Measurements from ENCODE around the gene SDHAF2.
"Not testable (repeated sequence)": the region's sequence is repeated elsewhere in the genome, so short reads cannot be mapped to it uniquely, and the experiment has no call there.

Gene SDHAF2

DNA sequence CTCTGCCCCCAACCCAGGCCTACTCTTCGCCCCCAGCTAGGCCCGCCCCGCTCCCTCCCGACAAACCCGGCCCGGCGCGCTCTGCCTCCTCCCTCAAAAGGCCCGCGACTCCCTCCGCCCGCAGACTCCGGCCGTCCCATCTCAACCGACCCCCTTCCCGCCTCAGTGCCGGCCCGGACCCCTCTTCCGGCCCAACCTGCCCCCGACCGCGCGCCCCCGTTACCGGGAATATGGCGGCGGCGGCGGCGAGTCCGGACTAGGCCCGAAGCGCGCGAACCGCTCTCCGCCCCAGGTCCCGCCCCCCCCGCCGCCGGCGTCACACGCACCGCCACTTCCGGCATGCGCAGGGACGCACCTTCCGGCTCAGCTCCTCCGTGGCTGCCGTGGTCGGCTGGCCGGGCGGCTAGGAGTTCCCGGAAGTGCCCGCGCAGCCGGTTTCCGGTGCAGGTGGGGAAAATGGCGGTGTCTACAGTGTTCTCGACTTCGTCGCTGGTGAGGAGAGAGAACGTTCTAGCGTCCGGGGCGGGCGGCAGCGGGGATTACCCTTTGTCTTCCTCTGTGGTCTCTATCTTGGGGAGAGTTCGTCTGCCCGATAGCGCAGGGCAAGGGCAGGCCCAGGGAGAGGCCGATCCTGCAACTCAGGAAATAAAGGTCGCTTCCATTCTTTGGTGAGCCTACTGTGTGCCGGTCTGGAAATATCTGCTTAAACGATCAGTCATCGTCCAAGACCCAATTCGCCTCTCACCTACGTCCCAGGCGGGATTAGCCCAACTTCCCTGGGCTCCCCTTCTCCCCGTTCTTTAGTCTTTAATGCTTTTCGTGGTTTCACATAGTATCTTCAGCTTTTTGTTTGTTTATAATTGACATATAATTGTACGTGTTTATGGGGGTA lies at the start of gene SDHAF2, which contains the start of gene CPSF7:
TSS of gene SDHAF2 (plus strand) at position 434 of the 892 bp plus-strand sequence. CDS start at position 457, 23 bp downstream.
TSS of gene CPSF7 (minus strand) at position 285 of the 892 bp plus-strand sequence. CDS start 740 bp downstream, outside the sequence.
- peak; percentile 98 for DNase-seq

DNA sequence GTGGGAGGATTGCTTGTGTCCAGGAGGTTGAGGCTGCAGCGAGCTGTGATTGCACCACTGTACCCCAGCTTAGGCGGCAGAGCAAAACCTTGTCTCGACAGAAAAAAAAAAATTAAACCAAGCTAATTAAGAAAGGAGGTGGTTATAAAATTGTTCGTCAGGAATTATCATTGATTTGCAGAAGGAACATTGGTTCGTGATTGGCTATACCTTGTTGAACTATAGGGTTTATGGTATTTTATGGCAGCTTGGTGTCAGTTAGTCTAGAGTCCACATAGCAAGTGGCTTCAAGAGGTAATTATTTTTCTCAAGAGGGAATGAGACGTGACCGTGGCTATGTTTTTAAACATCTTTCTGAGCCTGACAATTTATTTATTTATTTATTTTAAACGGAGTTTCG lies 49.0 kb upstream of the SDHAF2 start:
- no peak for DNase-seq

DNA sequence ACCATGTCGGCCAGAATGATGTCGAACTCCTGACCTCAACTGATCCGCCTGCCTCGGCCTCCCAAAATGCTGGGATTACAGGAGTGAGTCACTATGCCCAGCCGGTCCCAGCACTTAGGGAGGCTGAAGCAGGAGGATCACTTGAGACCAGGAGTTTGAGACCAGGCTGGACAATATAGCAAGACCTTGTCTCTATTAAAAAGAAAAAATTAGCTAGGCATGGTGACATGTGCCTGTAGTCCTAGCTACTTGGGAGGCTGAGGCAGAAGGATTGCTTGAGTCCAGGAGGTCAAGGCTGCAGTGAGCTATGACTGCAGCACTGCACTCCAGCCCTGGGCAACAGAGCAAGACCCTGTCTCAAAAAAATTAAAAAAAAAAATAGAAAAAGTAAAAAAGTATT lies 46.1 kb upstream of the SDHAF2 start:
- not testable (repeated sequence) for DNase-seq

DNA sequence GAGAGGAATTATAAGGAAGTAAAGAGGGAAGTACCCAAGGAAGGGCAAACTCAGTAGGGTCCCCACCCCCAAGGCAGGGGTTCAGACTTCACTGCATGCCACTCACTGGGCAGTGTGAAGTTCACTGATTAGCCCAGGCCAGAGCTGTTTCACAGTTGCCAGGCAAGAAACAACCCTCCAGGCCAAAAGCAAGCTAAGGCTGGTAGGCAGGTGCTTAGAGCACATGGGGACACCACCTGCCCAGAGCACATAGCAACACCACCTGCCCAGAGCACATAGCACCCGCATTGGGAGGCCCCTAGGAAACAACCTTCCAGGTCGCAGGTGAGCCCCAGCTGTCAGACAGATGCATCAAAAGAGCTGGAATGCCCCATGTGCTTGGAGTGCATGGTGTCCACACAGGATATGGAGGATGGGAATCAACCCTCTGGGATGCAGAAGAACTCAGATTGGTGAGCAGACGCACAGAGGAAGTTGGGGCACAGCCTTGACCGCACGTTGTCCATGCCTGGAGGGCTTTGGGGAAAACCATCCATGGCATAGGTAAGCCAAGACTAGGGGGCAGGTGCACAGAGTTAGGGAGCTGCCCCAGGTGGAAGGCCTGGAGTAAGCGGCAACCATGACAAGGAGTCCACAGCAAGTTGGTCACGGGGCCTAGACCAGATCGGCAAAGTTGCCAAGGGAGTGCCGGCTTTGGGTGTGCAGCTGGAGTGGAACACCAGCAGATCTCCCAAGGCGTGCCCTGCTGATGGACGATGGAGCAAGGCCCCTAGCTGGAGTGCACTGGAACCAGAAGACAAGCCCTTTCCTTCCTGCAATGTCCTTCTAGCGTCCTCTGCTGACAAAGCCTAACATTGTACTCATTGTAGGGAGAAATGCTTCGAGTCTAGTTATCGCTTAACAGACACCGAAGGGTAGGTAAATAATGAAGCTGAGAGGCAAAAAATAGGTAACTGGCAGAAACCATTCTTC lies 45.4 kb upstream of the SDHAF2 start:
- DNase-seq = no peak

DNA sequence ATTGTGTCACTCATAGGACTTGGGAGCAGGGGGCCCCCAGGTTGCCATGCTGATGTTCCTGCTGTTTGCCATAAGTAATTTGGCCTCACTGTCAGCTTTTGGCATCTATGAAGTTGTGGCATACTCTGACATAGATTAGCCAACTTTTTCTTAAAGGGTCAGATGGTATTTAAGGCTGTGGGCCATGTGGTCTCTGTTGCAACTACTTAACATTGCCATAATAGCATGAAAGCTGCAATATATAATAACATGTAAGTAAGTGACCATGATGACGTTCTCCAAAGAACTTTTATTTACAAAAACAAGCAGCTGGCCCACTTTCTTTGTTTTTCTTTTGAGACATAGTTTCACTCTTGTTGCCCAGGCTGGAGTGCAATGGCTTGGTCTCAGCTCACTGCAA lies 39.8 kb upstream of the SDHAF2 start:
- DNase-seq = no peak

DNA sequence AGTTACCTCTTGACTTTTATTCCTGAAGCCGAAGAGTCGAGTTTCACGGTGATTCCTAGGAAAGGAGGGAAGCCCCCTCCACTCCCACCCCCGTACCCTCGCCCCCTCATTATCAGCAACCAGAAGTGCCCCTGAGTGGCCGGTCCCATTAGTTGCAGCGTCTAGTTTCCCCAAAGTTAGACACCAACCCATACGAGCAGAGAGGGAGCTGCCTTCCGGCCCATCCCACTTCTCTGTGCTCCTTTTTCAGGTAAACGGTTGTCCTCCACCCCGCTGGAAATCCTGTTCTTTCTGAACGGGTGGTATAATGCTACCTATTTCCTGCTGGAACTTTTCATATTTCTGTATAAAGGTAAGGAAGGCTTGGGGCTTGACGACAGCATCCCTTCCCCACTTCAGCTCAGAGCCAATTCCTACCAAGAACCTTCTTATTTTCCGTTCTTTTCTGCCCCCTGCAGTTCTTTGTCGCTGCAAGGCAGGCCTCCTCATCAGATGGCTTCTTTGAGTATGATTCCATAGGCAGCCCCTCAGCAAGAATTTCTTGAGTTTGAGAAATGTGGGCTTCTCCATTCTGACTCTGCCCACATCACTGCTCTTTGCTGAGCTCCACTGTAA lies 36.8 kb upstream of the SDHAF2 start:
- peak; percentile 6 for DNase-seq

DNA sequence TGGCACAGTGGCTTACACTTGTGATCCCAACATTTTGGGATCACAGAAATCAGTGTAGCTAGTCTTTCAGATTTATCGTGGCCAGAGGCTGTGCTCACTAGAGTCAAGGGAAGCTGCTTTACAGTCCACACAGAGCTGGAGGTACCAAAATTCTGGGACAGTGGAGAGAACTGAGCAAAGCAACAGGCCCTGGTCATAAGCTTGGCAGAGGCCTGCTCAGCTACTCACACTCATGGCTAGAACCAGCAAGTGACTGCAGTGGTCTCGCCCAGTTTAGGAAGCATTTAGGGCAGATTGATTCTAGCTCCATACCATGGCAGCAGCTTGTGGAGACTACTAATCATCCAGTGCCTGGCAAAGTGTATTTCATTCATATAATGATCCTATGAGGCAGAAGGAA lies 28.8 kb upstream of the SDHAF2 start:
- no peak for DNase-seq

DNA sequence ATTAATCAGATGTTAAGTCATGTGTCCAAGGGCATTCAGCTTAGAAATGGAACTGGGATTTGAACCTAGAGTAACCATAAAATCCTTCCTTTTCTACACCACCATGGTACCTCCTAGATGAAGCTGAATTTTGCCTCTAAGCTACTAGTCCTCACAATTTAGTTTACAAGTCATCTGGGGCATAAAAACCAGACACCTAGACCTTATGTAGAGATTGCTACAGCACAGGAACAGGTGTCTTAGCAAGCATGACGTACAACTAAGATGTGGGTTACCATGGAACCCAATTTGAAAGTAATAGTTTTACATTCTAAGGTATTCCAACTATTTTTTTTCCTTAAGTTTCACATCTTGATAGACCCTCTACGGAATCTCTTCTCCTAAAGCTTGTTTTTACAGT lies 28.4 kb upstream of the SDHAF2 start:
- DNase-seq = no peak

DNA sequence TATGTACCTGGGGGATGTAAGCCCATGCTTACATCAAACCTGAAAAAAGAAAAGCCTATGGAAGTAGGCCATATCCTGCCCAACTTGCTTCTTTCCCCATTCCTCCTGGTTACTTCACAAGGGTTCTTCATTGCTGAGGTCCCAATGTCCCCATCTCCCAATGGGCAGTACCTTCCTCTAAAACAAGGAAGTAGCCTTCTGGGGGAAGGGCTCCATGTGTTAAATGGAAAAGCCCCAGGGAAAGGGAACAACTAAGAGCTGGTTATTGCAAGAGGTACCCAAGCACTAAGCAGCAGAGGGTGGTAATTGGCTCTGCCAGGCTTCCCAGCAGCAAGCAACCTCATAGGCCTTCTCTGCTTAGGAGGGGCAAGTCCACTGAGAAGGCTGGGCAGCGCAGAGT lies 26.3 kb upstream of the SDHAF2 start:
- no peak for DNase-seq

DNA sequence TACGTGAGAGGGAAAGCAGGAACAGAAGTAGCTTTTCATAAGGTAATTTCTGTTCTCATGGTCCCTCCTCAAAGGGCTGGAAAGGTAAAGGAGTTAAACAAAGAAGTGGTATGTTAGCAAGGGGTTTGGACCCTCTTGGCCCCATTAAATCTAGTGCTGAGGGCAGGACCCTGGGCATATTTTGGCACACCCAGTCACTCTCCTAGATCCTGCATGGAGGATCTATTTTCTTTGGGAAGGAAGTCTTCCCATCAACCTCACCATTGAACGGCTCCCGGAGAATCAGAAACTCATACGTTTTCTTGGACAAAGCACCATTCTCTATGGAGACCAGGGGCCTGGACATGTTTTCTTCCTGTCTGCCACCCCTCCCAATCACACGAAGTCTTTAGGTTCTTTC lies 25.8 kb upstream of the SDHAF2 start:
- no peak for DNase-seq

DNA sequence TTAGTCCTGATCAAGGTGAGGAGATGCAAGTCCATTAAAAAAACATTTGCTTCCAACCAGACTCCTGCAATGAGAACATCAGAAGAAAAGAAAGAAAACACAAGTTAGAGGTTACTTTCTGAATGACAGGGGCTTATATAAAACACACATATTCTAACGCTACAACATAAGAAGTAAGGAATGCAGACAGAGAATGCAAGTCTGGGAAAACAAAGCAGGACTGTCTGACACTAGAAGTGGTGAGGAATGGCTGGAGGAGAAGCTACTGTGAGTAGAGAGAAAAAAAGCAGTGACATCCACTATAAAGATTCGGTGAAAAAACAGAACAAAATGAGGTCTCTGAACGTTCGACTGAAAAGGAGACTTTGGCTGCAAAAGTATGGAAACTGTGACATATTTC lies 25.3 kb upstream of the SDHAF2 start:
- DNase-seq = no peak

DNA sequence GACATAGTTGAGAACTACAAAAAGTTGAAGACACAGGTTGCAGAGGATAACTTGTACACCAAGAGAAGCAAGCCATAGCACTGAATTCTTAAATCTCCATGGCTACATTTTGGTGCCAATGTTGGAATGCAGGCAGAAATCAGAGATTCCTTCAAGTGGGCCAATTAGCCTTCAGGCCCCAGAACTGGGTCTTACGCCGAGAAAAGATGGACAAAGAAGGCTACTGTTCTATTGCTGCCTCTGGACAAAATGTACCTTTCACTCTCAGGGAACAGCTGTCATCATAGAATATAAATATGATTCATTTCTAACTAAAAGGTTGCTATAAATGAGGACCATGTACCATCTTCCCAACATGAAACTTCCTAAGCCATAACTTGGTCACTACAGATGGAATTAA lies 23.9 kb upstream of the SDHAF2 start:
- no peak for DNase-seq

DNA sequence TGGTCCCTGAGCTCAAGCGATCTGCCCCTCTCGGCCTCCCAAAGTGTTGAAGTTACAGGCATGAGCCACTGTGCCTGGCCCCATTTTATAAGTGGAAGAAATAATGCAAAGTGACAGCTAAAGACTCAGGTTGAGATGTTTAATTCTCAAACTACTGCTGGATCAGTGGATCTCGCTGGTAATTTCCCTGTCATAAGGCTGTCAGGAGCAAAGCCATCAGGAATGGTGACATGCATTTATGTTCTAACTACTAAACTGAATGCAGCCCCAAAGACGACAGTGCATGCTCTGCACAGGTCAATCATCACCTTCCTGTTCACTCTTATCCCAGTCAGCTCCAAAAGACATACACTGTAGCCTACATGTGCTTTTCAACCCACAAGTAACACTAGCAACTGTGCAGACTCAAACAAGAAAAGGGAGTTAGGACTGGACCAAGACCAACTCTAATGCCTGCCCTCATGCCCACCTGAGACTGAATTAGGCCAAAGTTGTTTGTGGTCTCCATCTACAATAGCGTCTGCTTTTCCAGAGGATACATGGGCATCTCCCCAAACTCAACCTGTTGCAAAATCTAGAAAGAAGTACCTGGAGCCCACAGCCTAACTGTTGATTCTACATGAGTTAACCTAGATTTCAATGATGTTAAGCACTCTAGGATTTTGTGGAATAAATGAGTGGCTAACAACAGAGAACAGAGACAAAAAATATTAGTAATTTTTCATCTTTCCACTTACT lies 22.8 kb upstream of the SDHAF2 start:
- DNase-seq = no peak

DNA sequence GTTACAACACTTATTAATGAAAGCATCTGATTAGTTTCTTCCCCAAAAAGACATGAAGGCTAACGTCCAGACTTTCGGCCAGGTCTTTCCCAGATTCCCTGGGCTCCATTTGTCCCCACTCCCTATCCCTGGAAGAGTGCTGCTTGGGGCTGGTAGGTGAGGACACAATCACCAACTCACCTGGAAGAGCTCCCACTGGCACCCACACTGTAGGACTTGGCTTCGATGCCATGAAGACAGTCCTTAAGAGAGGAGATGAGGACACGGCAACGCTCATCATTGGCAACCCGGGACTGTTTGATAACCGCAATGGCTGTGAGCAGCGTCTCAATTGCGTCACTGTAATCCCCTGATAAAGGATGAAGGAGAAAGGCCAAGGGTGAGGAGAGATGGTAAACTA lies 18.3 kb upstream of the SDHAF2 start:
- DNase-seq = no peak

DNA sequence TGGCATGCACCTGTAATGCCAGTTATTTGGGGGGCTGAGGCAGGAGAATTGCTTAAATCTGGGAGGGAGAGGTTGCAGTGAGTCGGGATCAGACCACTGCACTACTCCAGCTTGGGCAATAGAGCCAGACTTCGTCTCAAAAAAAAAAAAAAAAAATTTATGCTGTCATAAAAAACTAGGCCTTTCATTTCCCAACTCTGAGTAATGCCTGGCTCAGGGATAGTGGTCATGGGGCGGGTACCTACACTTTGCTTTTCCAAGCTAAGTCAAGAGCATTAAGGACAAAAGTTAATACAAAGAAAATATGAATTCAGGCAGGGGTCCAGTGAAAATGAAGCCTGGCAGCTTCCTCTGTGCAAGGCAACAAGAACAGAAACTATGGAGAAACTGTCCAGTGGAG lies 16.4 kb upstream of the SDHAF2 start:
- DNase-seq = no peak

DNA sequence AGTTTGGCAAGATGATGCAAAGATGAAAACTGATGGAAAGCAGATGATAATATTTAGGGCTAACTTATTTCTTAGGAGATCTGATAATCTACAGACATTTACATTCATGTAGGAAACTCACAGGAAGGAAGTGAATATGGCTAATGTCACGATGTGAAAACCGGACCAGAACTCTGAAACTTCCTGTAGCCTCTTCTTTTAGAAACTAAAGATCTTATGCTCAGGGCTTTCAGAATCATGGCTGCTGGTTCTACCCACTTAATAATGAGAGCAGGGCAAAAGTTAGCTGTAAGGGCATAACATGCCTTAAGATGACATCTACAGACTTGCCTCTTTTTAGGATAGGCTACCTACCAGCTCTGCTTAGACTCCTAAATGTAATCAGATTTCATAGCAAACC lies 15.4 kb upstream of the SDHAF2 start:
- DNase-seq = no peak

DNA sequence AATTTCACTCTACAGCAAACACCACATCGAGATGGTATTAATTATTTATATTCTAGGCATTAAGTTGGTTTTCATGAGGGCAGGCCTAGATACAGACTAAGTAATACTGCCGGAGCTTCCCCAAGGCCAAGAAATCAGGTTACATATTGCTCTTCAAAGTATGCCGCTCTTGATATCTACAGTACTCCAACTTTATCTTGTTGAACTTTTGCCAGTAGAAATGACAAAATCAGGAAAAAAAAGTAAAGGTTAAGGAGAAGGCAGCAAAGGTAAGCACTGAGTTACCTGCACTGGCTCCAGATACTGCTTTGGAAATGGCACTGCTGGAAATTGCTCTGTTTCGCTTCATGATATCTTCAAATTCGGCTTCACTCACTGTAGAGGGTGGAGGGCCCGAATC lies 14.5 kb upstream of the SDHAF2 start:
- DNase-seq = no peak

DNA sequence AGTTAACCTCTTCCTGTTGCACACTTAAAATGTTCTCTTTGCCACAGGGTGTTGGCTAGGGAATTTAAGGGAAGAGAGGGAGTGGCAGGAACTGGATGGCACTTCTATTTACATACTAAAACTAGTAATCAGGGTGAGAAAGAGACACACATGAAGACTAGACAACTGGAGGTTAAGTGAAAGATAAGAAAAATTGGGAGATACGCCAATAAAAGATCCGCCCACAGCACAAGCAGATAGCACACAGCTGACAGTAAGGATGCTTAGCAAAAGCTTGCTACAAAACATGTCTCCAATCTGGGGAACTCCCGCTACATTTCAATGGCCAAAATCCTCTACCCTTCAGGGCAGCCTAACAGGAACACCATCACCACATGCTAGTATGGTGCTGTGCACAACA lies 13.0 kb upstream of the SDHAF2 start:
- no peak for DNase-seq

DNA sequence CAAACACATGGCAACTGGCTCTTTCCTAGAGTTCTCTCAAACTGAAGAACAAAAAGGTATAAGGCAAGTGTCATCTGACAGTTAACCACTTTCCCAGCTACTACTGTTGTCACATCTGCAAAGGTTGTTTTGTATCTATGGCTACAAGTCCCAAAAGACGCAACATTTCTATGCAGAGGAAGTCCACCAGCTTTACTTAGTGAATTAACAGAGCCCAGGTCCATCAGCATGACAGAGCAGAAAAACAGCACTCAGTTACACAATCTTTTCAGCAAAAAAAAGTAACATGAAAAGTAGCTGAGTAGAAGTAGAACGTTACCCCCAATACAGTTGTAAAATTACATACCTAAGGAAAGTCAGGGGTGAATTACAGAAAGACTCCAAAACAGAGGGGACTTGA lies 12.3 kb upstream of the SDHAF2 start:
- no peak for DNase-seq

DNA sequence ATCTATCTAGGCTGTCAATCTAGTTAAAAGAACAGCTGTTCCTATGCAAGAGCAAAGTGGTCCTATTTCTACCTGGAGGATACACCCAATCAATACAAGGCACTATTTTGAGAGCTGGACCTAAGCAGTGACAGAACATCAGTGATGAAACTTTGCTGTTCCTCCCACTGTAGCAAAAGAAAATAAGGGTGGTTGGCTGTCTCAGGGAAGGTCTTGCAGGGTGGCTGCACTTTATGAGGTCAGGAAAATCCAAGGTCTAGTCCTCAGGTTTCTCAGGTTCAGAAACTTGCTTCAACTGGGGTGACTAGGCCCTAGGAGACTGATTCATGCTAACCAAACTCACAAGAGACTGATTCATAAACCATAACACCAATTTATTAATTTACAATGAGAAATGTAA lies 11.8 kb upstream of the SDHAF2 start:
- no peak for DNase-seq

DNA sequence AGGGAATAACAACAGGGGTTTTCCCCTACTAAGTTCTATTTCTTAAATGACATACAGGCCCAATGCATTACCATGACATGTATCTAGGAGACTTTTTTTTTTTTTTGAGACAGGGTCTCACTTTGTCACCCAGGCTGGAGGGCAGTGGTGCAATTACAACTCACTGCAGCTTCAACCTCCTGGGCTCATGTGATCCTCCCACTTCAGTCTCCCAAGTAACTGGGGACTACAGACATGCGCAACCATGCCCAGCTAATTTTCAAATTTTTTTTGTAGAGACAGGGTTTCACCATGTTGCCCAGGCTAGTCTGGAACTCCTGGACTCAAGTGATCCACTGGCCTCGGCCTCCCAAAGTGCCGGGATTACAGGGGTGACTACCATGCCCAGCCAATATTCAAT lies 7.7 kb upstream of the SDHAF2 start:
- no peak for DNase-seq

DNA sequence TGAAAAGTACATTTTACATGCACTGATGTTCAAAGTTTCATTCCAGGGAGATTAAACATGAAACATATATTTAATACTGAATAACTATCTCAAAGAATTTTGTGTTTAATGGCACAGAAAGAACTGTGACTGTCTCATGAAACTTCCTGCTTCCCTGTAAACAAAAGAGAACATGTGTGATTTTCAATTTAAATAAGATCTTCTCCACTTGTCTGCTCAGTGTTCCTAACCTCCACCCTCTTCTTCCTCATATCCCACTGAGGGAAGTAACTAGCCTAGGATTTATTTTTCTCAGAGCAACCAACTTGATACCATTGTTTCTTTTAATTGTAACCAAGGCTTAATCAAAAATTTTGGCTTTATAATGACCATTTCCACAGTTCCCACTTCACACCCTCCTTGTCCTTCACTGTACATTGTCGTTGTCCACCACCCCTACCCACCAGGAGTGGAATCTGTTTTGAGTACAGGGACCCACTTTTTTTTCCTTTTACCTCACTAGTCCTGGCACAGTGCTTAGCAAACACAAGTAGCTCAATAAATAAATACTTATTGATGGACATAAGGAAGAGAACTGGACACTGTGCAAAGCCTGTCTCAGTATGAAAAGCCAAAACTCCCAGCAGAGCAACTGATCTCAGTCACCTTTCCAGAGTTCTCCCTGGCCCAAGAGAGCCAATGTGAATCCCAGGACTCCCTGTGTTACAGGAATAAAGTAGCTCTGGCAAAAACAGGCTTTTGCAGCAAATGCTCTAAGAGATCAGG lies 4.4 kb upstream of the SDHAF2 start:
- no peak for DNase-seq

Data from activated gamma-delta T cell treated with Interleukin-2 at 50 U/mL for 16 hours (primary cell).